ENCODE results near the gene ZNF160. TPM values are rescaled to one million over a fixed set of nuclear protein-coding genes. Genes with fewer than 3 reads are reported as not detected.

ZNF160 gene
- total and polyA plus RNA-seq, 2 of the 8 experiments (the other 6 are each of a cell fraction or from before 2014, with no cell fraction given) = 15.8 to 31.2 TPM

GRCh38 chr19:53103234-53104203 lies at the start of gene ZNF160 (continued):
- TF ChIP-seq ATF3 (IDR thresholded peaks at IDR 0.05; ENCODE audit: insufficient read depth, low read depth, low read length) = no peak
- no peak for TF ChIP-seq NANOG (IDR thresholded peaks at IDR 0.05; ENCODE audit: insufficient read depth, low read depth, low read length, poor library complexity, severe bottlenecking)
- TF ChIP-seq ASH2L (IDR thresholded peaks at IDR 0.05; ENCODE audit: low read length) = peak; percentile 61
- TF ChIP-seq NRF1 (IDR thresholded peaks at IDR 0.05; ENCODE audit: low read depth, low read length) = no peak
- TF ChIP-seq SIRT6 (IDR thresholded peaks at IDR 0.05; ENCODE audit: low read length) = no peak
- no peak for TF ChIP-seq SUZ12 (IDR thresholded peaks at IDR 0.05; ENCODE audit: low read length)
- no peak for TF ChIP-seq HDAC2 (IDR thresholded peaks at IDR 0.05; ENCODE audit: borderline replicate concordance in 1 of 2, low read depth in 2 of 2, low read length in 2 of 2)
- TF ChIP-seq TEAD4 (IDR thresholded peaks at IDR 0.05; ENCODE audit: low read depth, low read length) = no peak
- no peak for TF ChIP-seq BCL11A (IDR thresholded peaks at IDR 0.05; ENCODE audit: low read depth in 2 of 2, low read length in 2 of 2)
- TF ChIP-seq CREB1 (IDR thresholded peaks at IDR 0.05) = peak; percentile 64
- no peak for TF ChIP-seq HDAC6 (IDR thresholded peaks at IDR 0.05; ENCODE audit: low read depth, low read length)
- no peak for TF ChIP-seq SIX5 (IDR thresholded peaks at IDR 0.05; ENCODE audit: low read depth, low read length)
- no peak for TF ChIP-seq GTF2F1 (IDR thresholded peaks at IDR 0.05; ENCODE audit: borderline replicate concordance, low read depth, low read length)
- no peak; the same call in 1 of the 2 replicates for TF ChIP-seq KDM1A (IDR thresholded peaks at IDR 0.05; ENCODE audit: borderline replicate concordance, low read length)
- no peak; the same call in none of the 2 replicates for TF ChIP-seq MAX (IDR thresholded peaks at IDR 0.05)
- TF ChIP-seq POLR2A (IDR thresholded peaks at IDR 0.05; ENCODE audit: control extremely low read depth in 1 of 2, low read depth in 2 of 2, low read length in 2 of 2) = peak; percentile 64 to 83
- TF ChIP-seq EP300 (IDR thresholded peaks at IDR 0.05; ENCODE audit: borderline replicate concordance in 1 of 2, low read depth in 2 of 2, low read length in 2 of 2) = no peak
- no peak; a peak in 1 of 4 replicates for TF ChIP-seq SIN3A (conservative IDR thresholded peaks at IDR 0.05 in 1 of 2, IDR thresholded peaks at IDR 0.05 in 1 of 2; ENCODE audit: low read depth in 1 of 2, low read length in 2 of 2)
- TF ChIP-seq FOSL1 (IDR thresholded peaks at IDR 0.05; ENCODE audit: insufficient read depth, low read depth, low read length) = no peak
- TF ChIP-seq GABPA (IDR thresholded peaks at IDR 0.05; ENCODE audit: borderline replicate concordance, insufficient read depth, low read length) = no peak

All from H1 (cell line).